Left ventricle myocardium superior (tissue), 1 donor: Measurements from ENCODE around the gene OR51D1. TPM values are rescaled to one million over a fixed set of nuclear protein-coding genes. Genes with fewer than 3 reads are reported as not detected.

Source experiments
- ATAC-seq: fragments of 200-7000 bp; cut with Tn5 transposase; one replicate; pipeline ENCODE4 v1.9.1; 2020; ENCODE audit warnings: mild to moderate bottlenecking, moderate library complexity
- DNase-seq: peaks from one replicate; pipeline ENCODE4 v3.0.0-alpha.2; 2020
- intact Hi-C: fragments of 100-400 bp; cut with micrococcal nuclease; formaldehyde crosslinking; loops from one replicate; pipeline ENCODE4 v1.11.0; 2022
- total RNA-seq: library from RNA; stranded (reverse); fragmentation: NEBNext Ultra II Directional; extraction: Animal tissue kit (Norgen Biotek cat#: 25700); gene quantifications from one replicate; pipeline ENCODE4 v1.2.1, GENCODE V29; 2021
- donor health status: DM: no; HTN: yes; CAD: no; lungs with severe emphysema.

Gene OR51D1
- total RNA-seq, 1 donor from 2014 or later, result not detected

GRCh38 chr11:4643076-4643475, 5.8 kb downstream of the OR51D1 start:
- intact Hi-C loops, result no loop called here
- DNase-seq (peak; percentile 40), ATAC-seq (peak; percentile 66)

GRCh38 chr11:4643682-4644081, 6.4 kb downstream of the OR51D1 start, which contains the start of gene OR51E1:
Gene OR51E1 (plus strand): TSS chr11:4643982. CDS start chr11:4652527, 8,545 bp downstream.
- DNase-seq (no peak), ATAC-seq (peak; percentile 23)
- intact Hi-C loops, result no loop called here

GRCh38 chr11:4644233-4644632, 7.0 kb downstream of the OR51D1 start:
- ATAC-seq (no peak), DNase-seq (no peak)
- intact Hi-C loops, result no loop called here

- DNase-seq, result peak; percentile 64
- intact Hi-C loops, result no loop called here
- peak; percentile 93 for ATAC-seq
Measured at GRCh38 chr11:4645974-4646373, 8.7 kb downstream of the OR51D1 start.

GRCh38 chr11:4647766-4648165, 10.5 kb downstream of the OR51D1 start:
- ATAC-seq, result no peak
- DNase-seq, result no peak
- intact Hi-C loops, result no loop called here

GRCh38 chr11:4654635-4655369, 17.5 kb downstream of the OR51D1 start:
- ATAC-seq, result no peak

GRCh38 chr11:4658629-4659445, 21.6 kb downstream of the OR51D1 start:
- DNase-seq (no peak), ATAC-seq (no peak)
- intact Hi-C loops, result no loop called here

More at GRCh38 chr11:4654635-4655369, 17.5 kb downstream of the OR51D1 start:
- intact Hi-C loops, result no loop called here
- no peak for DNase-seq

GRCh38 chr11:4662876-4663275, 25.6 kb downstream of the OR51D1 start:
- intact Hi-C loops, result no loop called here
- ATAC-seq, result no peak
- DNase-seq, result no peak

GRCh38 chr11:4664183-4664582, 26.9 kb downstream of the OR51D1 start:
- intact Hi-C loops, result no loop called here
- ATAC-seq (no peak), DNase-seq (no peak)

GRCh38 chr11:4664786-4665185, 27.5 kb downstream of the OR51D1 start:
- intact Hi-C loops, result no loop called here
- DNase-seq (no peak), ATAC-seq (no peak)

- intact Hi-C loops, result no loop called here
- ATAC-seq (no peak), DNase-seq (no peak)
Measured at GRCh38 chr11:4665424-4665823, 28.1 kb downstream of the OR51D1 start.

- DNase-seq, result no peak
- intact Hi-C loops, result no loop called here
Measured at GRCh38 chr11:4671741-4672140, 34.5 kb downstream of the OR51D1 start.

GRCh38 chr11:4672470-4672869, 35.2 kb downstream of the OR51D1 start:
- intact Hi-C loops, result no loop called here
- ATAC-seq, result no peak
- no peak for DNase-seq

More at GRCh38 chr11:4671741-4672140, 34.5 kb downstream of the OR51D1 start:
- no peak for ATAC-seq

- ATAC-seq (no peak), DNase-seq (no peak)
- intact Hi-C loops, result no loop called here
Measured at GRCh38 chr11:4673781-4674180, 36.5 kb downstream of the OR51D1 start.

- intact Hi-C loops, result no loop called here
- no peak for DNase-seq
Measured at GRCh38 chr11:4677948-4678347, 40.7 kb downstream of the OR51D1 start.

GRCh38 chr11:4680341-4680740, 43.1 kb downstream of the OR51D1 start:
- no peak for ATAC-seq
- intact Hi-C loops, result no loop called here

More at GRCh38 chr11:4677948-4678347, 40.7 kb downstream of the OR51D1 start:
- ATAC-seq, result no peak

GRCh38 chr11:4682623-4683419, 45.5 kb downstream of the OR51D1 start:
- DNase-seq (no peak), ATAC-seq (no peak)
- intact Hi-C loops, result no loop called here

More at GRCh38 chr11:4680341-4680740, 43.1 kb downstream of the OR51D1 start:
- DNase-seq, result no peak

- intact Hi-C loops, result no loop called here
- ATAC-seq (no peak), DNase-seq (no peak)
Measured at GRCh38 chr11:4684631-4685285, 47.5 kb downstream of the OR51D1 start.
